Gastroesophageal sphincter (tissue), 4 donors: ENCODE data around the gene LNX1. TPM values are rescaled to one million over a fixed set of nuclear protein-coding genes. Genes with fewer than 3 reads are reported as not detected.

Experiments
- ATAC-seq: fragments of 150-250 bp; one replicate; pipeline ENCODE4 v1.9.1; 2016; ENCODE audit warnings: mild to moderate bottlenecking, moderate library complexity
- H3K27ac ChIP-seq, 4 donors: fragments of 200-600 bp; sonication (generic) in 3 of 4; 1 replicate in 3 of 4; 2 replicates in 1 of 4; pipeline ENCODE4 v1.5.1; 2016 to 2019
- H3K27me3 ChIP-seq: fragments of 200-600 bp; sonication (generic); one replicate; pipeline ENCODE4 v1.5.1; 2019
- H3K36me3 ChIP-seq, 2 donors: fragments of 200-600 bp; sonication (generic); one replicate each; pipeline ENCODE4 v1.5.1; 2019; ENCODE audit warnings: control low read depth in 1 of 2
- H3K4me1 ChIP-seq, 3 donors: fragments of 200-600 bp; sonication (generic); 1 replicate in 2 of 3; 2 replicates in 1 of 3; pipeline ENCODE4 v1.5.1; 2016 to 2019; ENCODE audit warnings: control low read depth in 2 of 3
- H3K4me3 ChIP-seq, 2 donors: fragments of 200-600 bp; sonication (generic); one replicate each; pipeline ENCODE4 v1.5.1; 2019; ENCODE audit warnings: mild to moderate bottlenecking in 1 of 2, moderate library complexity in 1 of 2
- H3K9me3 ChIP-seq, 3 donors: fragments of 200-600 bp; sonication (generic); one replicate each; pipeline ENCODE4 v1.5.1; 2017 to 2019; ENCODE audit warnings: control low read depth in 2 of 3
- CTCF ChIP-seq, 4 experiments: fragments of 200-600 bp in 2 of 4; fragments of 450-650 bp in 2 of 4; sonication (generic) in 1 of 4; IDR thresholded peaks; one replicate each; pipeline ENCODE4 v1.5.1; 2017 to 2019; ENCODE audit warnings: antibody characterized with exemption in 4 of 4, mild to moderate bottlenecking in 2 of 4, moderate library complexity in 2 of 4
- EP300 ChIP-seq: sonication (generic); formaldehyde crosslinking; IDR thresholded peaks from one replicate; pipeline ENCODE4 v1.6.1; 2017; ENCODE audit warnings: antibody characterized with exemption, mild to moderate bottlenecking
- POLR2A ChIP-seq, 2 donors: fragments of 450-650 bp; IDR thresholded peaks; one replicate each; pipeline ENCODE4 v1.6.1; 2017; ENCODE audit warnings: antibody characterized with exemption in 2 of 2, mild to moderate bottlenecking in 2 of 2, moderate library complexity in 1 of 2
- POLR2AphosphoS5 ChIP-seq: sonication (generic); formaldehyde crosslinking; IDR thresholded peaks from one replicate; pipeline ENCODE4 v1.6.1; 2017; ENCODE audit warnings: antibody characterized with exemption
- WGBS, 2 donors: methylation state at CpG; one replicate each; pipeline ENCODE4 v1.1.5; 2018; ENCODE audit warnings: low coverage in 1 of 2; 5-methylcytosine and 5-hydroxymethylcytosine counted together
- total RNA-seq, 4 donors: library from RNA; depleted of rRNA; stranded (reverse); fragments of >200 nt; gene quantifications; one replicate each; pipeline ENCODE4 v1.1.0, GENCODE V29; 2016

Gene LNX1
- total RNA-seq = 10 to 100 TPM in 2 of 4 donors, 1 to 10 TPM in 2; 2.6 to 13.6 (median 7.2) TPM

DNA sequence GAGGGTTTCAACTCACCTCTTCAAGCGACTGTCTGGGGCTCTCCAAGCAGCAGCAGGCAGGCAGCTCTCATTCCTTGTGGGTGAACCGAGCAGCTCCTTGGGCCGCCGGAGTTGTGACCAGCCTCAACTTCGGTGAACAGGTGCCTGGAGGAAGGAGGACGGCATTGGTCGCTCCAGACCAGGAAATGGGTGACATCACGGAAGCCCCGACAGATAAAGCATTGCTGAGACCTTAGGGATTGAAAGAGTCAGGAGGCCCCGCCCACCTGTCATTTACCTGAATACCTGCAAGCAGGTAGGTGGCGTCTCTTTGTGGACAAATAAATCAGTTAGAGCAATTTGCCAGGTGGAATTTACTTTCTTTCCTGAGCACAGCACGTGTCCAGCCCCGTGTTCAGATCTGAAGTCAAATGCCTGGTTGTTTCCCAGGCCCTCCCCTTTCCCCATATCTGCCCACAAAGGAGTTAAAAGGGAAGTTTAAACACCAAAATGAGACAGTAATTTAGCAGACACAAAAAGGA, at the start of gene LNX1:
Gene LNX1 (minus strand): TSS at position 115 of the 521 bp plus-strand sequence. CDS start 17,484 bp downstream, outside the sequence.
- H3K36me3 ChIP-seq = no peaks in the 10 kb centered on the region
- no peak within 1 kb of the TSS for H3K27ac ChIP-seq
- no peak within 1 kb of the TSS for H3K4me3 ChIP-seq
- ATAC-seq = no peak
- TF ChIP-seq EP300 = no peak
- TF ChIP-seq POLR2A (IDR thresholded peaks at IDR 0.05) = no peak
- no peak for TF ChIP-seq CTCF (IDR thresholded peaks at IDR 0.05)
- TF ChIP-seq POLR2AphosphoS5 = no peak
- H3K4me1 ChIP-seq = no peaks in the 10 kb centered on the region
- no peaks in the 10 kb centered on the region for H3K9me3 ChIP-seq
- peaks cover 10% of the 10 kb centered on the region for H3K27me3 ChIP-seq
- 59% methylated on average over 7 of the region's 13 CpGs; no CpG with 5 or more reads in 1 of the 2 donors for WGBS, 2 donors

- no peak overlapping the region for H3K27ac ChIP-seq
- WGBS, 2 donors = 54 to 71% methylated on average over 7 to 8 of the region's 10 CpGs
- no peak for ATAC-seq
Measured at GRCh38 chr4:53640576-53641453, 49.5 kb upstream of the LNX1 start.

DNA sequence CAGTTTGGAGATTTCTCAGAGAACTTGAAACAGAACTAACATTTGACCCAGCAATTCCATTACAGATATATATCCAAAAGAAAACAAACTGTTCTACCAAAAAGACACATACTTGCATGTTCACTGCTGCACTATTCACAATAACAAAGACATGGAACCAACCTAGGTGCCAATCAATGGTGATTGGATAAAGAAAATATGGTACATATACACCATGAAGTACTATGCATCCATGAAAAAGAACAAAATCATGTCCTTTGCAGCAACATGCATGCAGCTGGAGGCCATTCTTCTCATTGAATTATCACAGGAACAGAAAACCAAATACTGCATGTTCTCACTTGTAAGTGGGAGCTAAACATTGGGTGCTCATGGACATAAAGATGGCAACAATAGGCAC, 47.6 kb upstream of the LNX1 start:
- no peaks in the 10 kb centered on the region for H3K9me3 ChIP-seq
- no peak overlapping the region for H3K27ac ChIP-seq

More at GRCh38 chr4:53640576-53641453, 49.5 kb upstream of the LNX1 start:
- H3K27me3 ChIP-seq = no peaks in the 10 kb centered on the region
- no peaks in the 10 kb centered on the region for H3K36me3 ChIP-seq
- no peak overlapping the region for H3K4me3 ChIP-seq
- H3K4me1 ChIP-seq = no peaks in the 10 kb centered on the region
- no peaks in the 10 kb centered on the region for H3K9me3 ChIP-seq
- TF ChIP-seq POLR2AphosphoS5 (no peak), CTCF (IDR thresholded peaks at IDR 0.05) (no peak), POLR2A (IDR thresholded peaks at IDR 0.05) (no peak), EP300 (no peak)

DNA sequence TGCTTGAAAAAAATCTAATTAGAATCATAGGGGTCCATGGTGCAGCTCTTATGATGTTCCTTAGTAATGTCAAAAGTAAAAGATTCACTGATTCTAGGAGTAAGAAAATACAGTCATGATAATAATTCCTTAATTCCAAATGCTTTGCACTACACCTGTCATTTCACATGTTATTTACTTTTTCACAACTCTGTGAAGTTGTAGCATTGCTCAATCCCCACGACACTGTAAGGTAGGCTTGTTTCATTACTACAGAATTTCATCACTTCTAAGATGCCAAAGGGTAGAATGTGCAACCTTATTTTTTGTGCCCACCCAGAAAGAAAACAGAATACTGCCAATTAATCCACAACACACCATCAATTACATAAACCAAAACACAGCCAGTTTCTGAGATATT, 46.1 kb upstream of the LNX1 start:
- no peaks in the 10 kb centered on the region for H3K9me3 ChIP-seq
- TF ChIP-seq POLR2A (IDR thresholded peaks at IDR 0.05) (no peak), POLR2AphosphoS5 (no peak), CTCF (IDR thresholded peaks at IDR 0.05) (no peak), EP300 (no peak)
- no peak overlapping the region for H3K27ac ChIP-seq
- H3K27me3 ChIP-seq = peaks cover 13% of the 10 kb centered on the region
- H3K4me1 ChIP-seq = no peaks in the 10 kb centered on the region
- no peak for ATAC-seq
- H3K36me3 ChIP-seq = no peaks in the 10 kb centered on the region
- 70 to 80% methylated on average over 1 of the region's 1 CpG for WGBS, 2 donors
- no peak overlapping the region for H3K4me3 ChIP-seq

More for the DNA sequence above, 47.6 kb upstream of the LNX1 start:
- Histone ChIP-seq H3K36me3 (no peaks in the 10 kb centered on the region), H3K4me3 (no peak overlapping the region), H3K27me3 (peaks cover 12% of the 10 kb centered on the region), H3K4me1 (no peaks in the 10 kb centered on the region)
- TF ChIP-seq POLR2AphosphoS5 (no peak), POLR2A (IDR thresholded peaks at IDR 0.05) (no peak), EP300 (no peak), CTCF (IDR thresholded peaks at IDR 0.05) (no peak)
- no peak for ATAC-seq
